ENCODE data around the gene PCDHGC5. TPM values are rescaled to one million over a fixed set of nuclear protein-coding genes. Genes with fewer than 3 reads are reported as not detected.

Gene PCDHGC5
- total and polyA plus RNA-seq, 2 donors (not counting 1 experiment from before 2014, with no cell fraction given), result 1.1 to 2.6 TPM

DNA sequence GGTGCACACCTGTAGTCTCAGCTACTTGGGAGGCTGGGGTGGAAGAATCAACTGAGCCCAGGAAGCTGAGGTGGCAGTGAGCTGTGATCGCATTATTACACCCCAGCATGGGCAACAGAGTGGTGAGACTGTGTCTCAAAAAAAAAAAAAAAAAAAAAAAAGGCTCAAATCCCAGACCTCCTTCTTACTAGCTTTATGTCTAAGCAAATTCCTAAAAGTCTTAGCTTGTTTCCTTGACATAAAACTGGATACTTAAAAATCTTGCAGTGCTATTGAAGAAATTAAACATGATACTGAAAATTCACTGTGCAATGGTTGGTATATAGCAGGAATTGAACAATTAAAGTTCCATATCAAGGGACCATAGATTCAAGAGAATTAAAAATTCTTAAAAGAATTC lies 45.0 kb downstream of the PCDHGC5 start:
- peaks cover 14% of the 10 kb centered on the region for H3K4me1 ChIP-seq (ENCODE audit: control insufficient read depth, extremely low read depth, insufficient read depth, low read length)
- H3K27ac ChIP-seq (ENCODE audit: insufficient read depth, low read length), result no peak overlapping the region
- H4K20me1 ChIP-seq (ENCODE audit: control insufficient read depth, extremely low read depth, insufficient read depth, low read length), result no peaks in the 10 kb centered on the region
- H3K36me3 ChIP-seq (ENCODE audit: control insufficient read depth, insufficient read depth, low read length), result no peaks in the 10 kb centered on the region
- no peak overlapping the region for H2AFZ ChIP-seq (ENCODE audit: low read length)
- H3K79me2 ChIP-seq (ENCODE audit: control insufficient read depth, insufficient read depth, low read length), result no peaks in the 10 kb centered on the region
- no peak overlapping the region for H3K9ac ChIP-seq (ENCODE audit: insufficient read depth, low read length)
- no peaks in the 10 kb centered on the region for H3K27me3 ChIP-seq (ENCODE audit: control insufficient read depth, insufficient read depth, low read length)
- H3K4me2 ChIP-seq (ENCODE audit: extremely low read depth, insufficient read depth, low read length), result no peak overlapping the region
- H3K9me3 ChIP-seq (ENCODE audit: control insufficient read depth, insufficient read depth, low read depth, low read length), result no peaks in the 10 kb centered on the region
- no peak for DNase-seq (ENCODE audit: low read depth in 2 of 2)
- TF ChIP-seq EZH2 (IDR thresholded peaks at IDR 0.05; ENCODE audit: low read length, missing control alignments) (no peak), CTCF (conservative IDR thresholded peaks at IDR 0.05 in 1 of 2, IDR thresholded peaks at IDR 0.05 in 1 of 2; ENCODE audit: low read depth in 1 of 2, low read length in 2 of 2) (no peak)
- no peak overlapping the region for H3K4me3 ChIP-seq (replicated peaks in 1 of 4; ENCODE audit: control extremely low read depth in 1 of 4, insufficient read depth in 1 of 4, low read depth in 3 of 4, low read length in 4 of 4)

GRCh38 chr5:141534492-141535213 lies 45.8 kb downstream of the PCDHGC5 start:
- Histone ChIP-seq H3K4me3 (replicated peaks in 1 of 4; ENCODE audit: control extremely low read depth in 1 of 4, insufficient read depth in 1 of 4, low read depth in 3 of 4, low read length in 4 of 4) (no peak overlapping the region), H3K27me3 (ENCODE audit: control insufficient read depth, insufficient read depth, low read length) (no peaks in the 10 kb centered on the region), H3K9me3 (ENCODE audit: control insufficient read depth, insufficient read depth, low read depth, low read length) (no peaks in the 10 kb centered on the region), H4K20me1 (ENCODE audit: control insufficient read depth, extremely low read depth, insufficient read depth, low read length) (no peaks in the 10 kb centered on the region), H3K4me2 (ENCODE audit: extremely low read depth, insufficient read depth, low read length) (no peak overlapping the region), H3K4me1 (ENCODE audit: control insufficient read depth, extremely low read depth, insufficient read depth, low read length) (peaks cover 8% of the 10 kb centered on the region), H3K9ac (ENCODE audit: insufficient read depth, low read length) (no peak overlapping the region), H2AFZ (ENCODE audit: low read length) (no peak overlapping the region), H3K36me3 (ENCODE audit: control insufficient read depth, insufficient read depth, low read length) (no peaks in the 10 kb centered on the region), H3K27ac (ENCODE audit: insufficient read depth, low read length) (no peak overlapping the region), H3K79me2 (ENCODE audit: control insufficient read depth, insufficient read depth, low read length) (no peaks in the 10 kb centered on the region)
- TF ChIP-seq EZH2 (IDR thresholded peaks at IDR 0.05; ENCODE audit: low read length, missing control alignments) (no peak), CTCF (conservative IDR thresholded peaks at IDR 0.05 in 1 of 2, IDR thresholded peaks at IDR 0.05 in 1 of 2; ENCODE audit: low read depth in 1 of 2, low read length in 2 of 2) (no peak)
- DNase-seq (ENCODE audit: low read depth in 2 of 2), result no peak

Other genes starting within 250 kb of the PCDHGC5 start
- 0.77 and 1.8 TPM in 2 replicates for gene PCDHB15, start 243.7 kb upstream of the PCDHGC5 start, total RNA-seq
- gene PCDHB15, start 243.7 kb upstream of the PCDHGC5 start, polyA plus RNA-seq, result 0.12 and 0.31 TPM in 2 replicates
- gene SLC25A2, start 185.0 kb upstream of the PCDHGC5 start, total RNA-seq, result 0.66 TPM in 1 of 2 replicates, not detected in the other
- gene SLC25A2, start 185.0 kb upstream of the PCDHGC5 start, polyA plus RNA-seq, result not detected in 2 replicates
- gene TAF7, start 168.3 kb upstream of the PCDHGC5 start, total RNA-seq, result 87.1 and 107 TPM in 2 replicates
- gene TAF7, start 168.3 kb upstream of the PCDHGC5 start, polyA plus RNA-seq, result 64.9 and 73.0 TPM in 2 replicates
- 1.0 and 1.8 TPM in 2 replicates for gene PCDHGA1, start 158.6 kb upstream of the PCDHGC5 start, total RNA-seq
- 1.1 and 1.6 TPM in 2 replicates for gene PCDHGA1, start 158.6 kb upstream of the PCDHGC5 start, polyA plus RNA-seq
- 2.8 and 4.5 TPM in 2 replicates for gene PCDHGA2, start 150.3 kb upstream of the PCDHGC5 start, total RNA-seq
- 4.2 and 5.8 TPM in 2 replicates for gene PCDHGA2, start 150.3 kb upstream of the PCDHGC5 start, polyA plus RNA-seq
- 1.5 and 2.8 TPM in 2 replicates for gene PCDHGA3, start 145.3 kb upstream of the PCDHGC5 start, total RNA-seq
- gene PCDHGA3, start 145.3 kb upstream of the PCDHGC5 start, polyA plus RNA-seq, result 1.3 and 1.4 TPM in 2 replicates
- 3.1 and 4.3 TPM in 2 replicates for gene PCDHGB1, start 139.0 kb upstream of the PCDHGC5 start, total RNA-seq
- 1.7 TPM in 2 replicates for gene PCDHGB1, start 139.0 kb upstream of the PCDHGC5 start, polyA plus RNA-seq
- 2.8 and 7.6 TPM in 2 replicates for gene PCDHGA4, start 134.1 kb upstream of the PCDHGC5 start, total RNA-seq
- gene PCDHGA4, start 134.1 kb upstream of the PCDHGC5 start, polyA plus RNA-seq, result 3.1 and 6.4 TPM in 2 replicates
- gene PCDHGB2, start 129.1 kb upstream of the PCDHGC5 start, total RNA-seq, result 3.1 and 4.6 TPM in 2 replicates
- gene PCDHGB2, start 129.1 kb upstream of the PCDHGC5 start, polyA plus RNA-seq, result 2.3 and 5.7 TPM in 2 replicates
- gene PCDHGA5, start 124.9 kb upstream of the PCDHGC5 start, total RNA-seq, result 1.5 and 2.6 TPM in 2 replicates
- 1.2 and 1.4 TPM in 2 replicates for gene PCDHGA5, start 124.9 kb upstream of the PCDHGC5 start, polyA plus RNA-seq
- gene PCDHGB3, start 118.8 kb upstream of the PCDHGC5 start, total RNA-seq, result 3.1 and 5.8 TPM in 2 replicates
- 2.5 and 2.9 TPM in 2 replicates for gene PCDHGB3, start 118.8 kb upstream of the PCDHGC5 start, polyA plus RNA-seq
- 3.1 and 4.8 TPM in 2 replicates for gene PCDHGA6, start 115.2 kb upstream of the PCDHGC5 start, total RNA-seq
- gene PCDHGA6, start 115.2 kb upstream of the PCDHGC5 start, polyA plus RNA-seq, result 3.9 and 4.2 TPM in 2 replicates
- 2.8 and 6.8 TPM in 2 replicates for gene PCDHGA7, start 106.3 kb upstream of the PCDHGC5 start, total RNA-seq
- gene PCDHGA7, start 106.3 kb upstream of the PCDHGC5 start, polyA plus RNA-seq, result 2.7 and 3.0 TPM in 2 replicates
- 10.0 and 18.3 TPM in 2 replicates for gene PCDHGB4, start 101.4 kb upstream of the PCDHGC5 start, total RNA-seq
- 13.3 and 15.5 TPM in 2 replicates for gene PCDHGB4, start 101.4 kb upstream of the PCDHGC5 start, polyA plus RNA-seq
- gene PCDHGA8, start 96.4 kb upstream of the PCDHGC5 start, total RNA-seq, result 2.6 and 4.6 TPM in 2 replicates
- gene PCDHGA8, start 96.4 kb upstream of the PCDHGC5 start, polyA plus RNA-seq, result 0.76 and 1.1 TPM in 2 replicates
- 17.5 and 21.5 TPM in 2 replicates for gene PCDHGB5, start 91.1 kb upstream of the PCDHGC5 start, total RNA-seq
- gene PCDHGB5, start 91.1 kb upstream of the PCDHGC5 start, polyA plus RNA-seq, result 19.6 TPM in 2 replicates
- gene PCDHGA9, start 86.3 kb upstream of the PCDHGC5 start, total RNA-seq, result 2.6 and 4.8 TPM in 2 replicates
- gene PCDHGA9, start 86.3 kb upstream of the PCDHGC5 start, polyA plus RNA-seq, result 3.2 and 3.3 TPM in 2 replicates
- 3.9 and 4.3 TPM in 2 replicates for gene PCDHGB6, start 81.1 kb upstream of the PCDHGC5 start, total RNA-seq
- 2.6 and 2.8 TPM in 2 replicates for gene PCDHGB6, start 81.1 kb upstream of the PCDHGC5 start, polyA plus RNA-seq
- 7.4 and 10.2 TPM in 2 replicates for gene PCDHGA10, start 76.1 kb upstream of the PCDHGC5 start, total RNA-seq
- gene PCDHGA10, start 76.1 kb upstream of the PCDHGC5 start, polyA plus RNA-seq, result 3.8 and 4.2 TPM in 2 replicates
- gene PCDHGB7, start 71.4 kb upstream of the PCDHGC5 start, total RNA-seq, result 13.0 and 13.6 TPM in 2 replicates
- 11.3 and 15.3 TPM in 2 replicates for gene PCDHGB7, start 71.4 kb upstream of the PCDHGC5 start, polyA plus RNA-seq
- 5.9 and 8.6 TPM in 2 replicates for gene PCDHGA11, start 68.0 kb upstream of the PCDHGC5 start, total RNA-seq
- gene PCDHGA11, start 68.0 kb upstream of the PCDHGC5 start, polyA plus RNA-seq, result 4.7 and 10.8 TPM in 2 replicates
- gene PCDHGA12, start 58.6 kb upstream of the PCDHGC5 start, total RNA-seq, result 9.2 and 13.7 TPM in 2 replicates
- gene PCDHGA12, start 58.6 kb upstream of the PCDHGC5 start, polyA plus RNA-seq, result 11.9 and 14.1 TPM in 2 replicates
- 59.0 and 63.4 TPM in 2 replicates for gene PCDHGC3, start 13.1 kb upstream of the PCDHGC5 start, total RNA-seq
- 106 and 109 TPM in 2 replicates for gene PCDHGC3, start 13.1 kb upstream of the PCDHGC5 start, polyA plus RNA-seq
- gene PCDHGC4, start 4.1 kb upstream of the PCDHGC5 start, total RNA-seq, result 1.5 and 3.0 TPM in 2 replicates
- gene PCDHGC4, start 4.1 kb upstream of the PCDHGC5 start, polyA plus RNA-seq, result 0.48 and 0.76 TPM in 2 replicates
- gene DIAPH1, start 129.9 kb downstream of the PCDHGC5 start, total RNA-seq, result 17.2 and 21.1 TPM in 2 replicates
- 30.9 and 59.5 TPM in 2 replicates for gene DIAPH1, start 129.9 kb downstream of the PCDHGC5 start, polyA plus RNA-seq
- 45.7 and 56.8 TPM in 2 replicates for gene HDAC3, start 147.8 kb downstream of the PCDHGC5 start, total RNA-seq
- gene HDAC3, start 147.8 kb downstream of the PCDHGC5 start, polyA plus RNA-seq, result 67.9 and 69.6 TPM in 2 replicates
- 2.6 and 3.0 TPM in 2 replicates for gene RELL2, start 147.9 kb downstream of the PCDHGC5 start, total RNA-seq
- gene RELL2, start 147.9 kb downstream of the PCDHGC5 start, polyA plus RNA-seq, result 3.7 and 4.0 TPM in 2 replicates
- 15.4 and 25.6 TPM in 2 replicates for gene FCHSD1, start 162.3 kb downstream of the PCDHGC5 start, total RNA-seq
- 13.5 and 19.1 TPM in 2 replicates for gene FCHSD1, start 162.3 kb downstream of the PCDHGC5 start, polyA plus RNA-seq
- gene ARAP3, start 193.1 kb downstream of the PCDHGC5 start, total RNA-seq, result 2.6 and 3.8 TPM in 2 replicates
- gene ARAP3, start 193.1 kb downstream of the PCDHGC5 start, polyA plus RNA-seq, result 2.5 and 2.9 TPM in 2 replicates

Data from fibroblast of lung (primary cell).